Measurements from ENCODE around the gene CPSF4L. TPM values are rescaled to one million over a fixed set of nuclear protein-coding genes. Genes with fewer than 3 reads are reported as not detected.

The CPSF4L gene
- total RNA-seq, 4 donors from 2014 or later: not detected

DNA sequence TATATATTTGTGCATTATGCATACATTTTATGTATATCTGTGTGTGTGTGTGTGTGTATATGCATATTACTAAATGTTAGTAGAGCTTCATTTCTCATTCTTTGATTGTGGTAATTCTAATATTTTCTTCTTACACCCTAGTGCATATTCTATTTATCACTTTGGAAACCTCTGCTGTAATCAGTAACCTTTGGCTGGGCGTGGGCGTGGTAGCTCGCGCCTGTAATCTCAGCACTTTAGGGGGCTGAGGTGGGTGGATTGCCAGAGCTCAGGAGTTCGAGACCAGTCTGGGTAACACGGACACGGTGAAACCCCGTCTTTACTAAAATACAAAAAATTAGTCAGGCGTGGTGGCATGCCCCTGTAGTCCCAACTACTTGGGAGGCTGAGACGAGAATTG is 26.9 kb downstream of the CPSF4L start:
- no peak for TF ChIP-seq POLR2A (IDR thresholded peaks at IDR 0.05)
- no peak for TF ChIP-seq POLR2AphosphoS5 (IDR thresholded peaks at IDR 0.05)
- no peak for TF ChIP-seq EP300 (IDR thresholded peaks at IDR 0.05)
- TF ChIP-seq, protein P1, sequence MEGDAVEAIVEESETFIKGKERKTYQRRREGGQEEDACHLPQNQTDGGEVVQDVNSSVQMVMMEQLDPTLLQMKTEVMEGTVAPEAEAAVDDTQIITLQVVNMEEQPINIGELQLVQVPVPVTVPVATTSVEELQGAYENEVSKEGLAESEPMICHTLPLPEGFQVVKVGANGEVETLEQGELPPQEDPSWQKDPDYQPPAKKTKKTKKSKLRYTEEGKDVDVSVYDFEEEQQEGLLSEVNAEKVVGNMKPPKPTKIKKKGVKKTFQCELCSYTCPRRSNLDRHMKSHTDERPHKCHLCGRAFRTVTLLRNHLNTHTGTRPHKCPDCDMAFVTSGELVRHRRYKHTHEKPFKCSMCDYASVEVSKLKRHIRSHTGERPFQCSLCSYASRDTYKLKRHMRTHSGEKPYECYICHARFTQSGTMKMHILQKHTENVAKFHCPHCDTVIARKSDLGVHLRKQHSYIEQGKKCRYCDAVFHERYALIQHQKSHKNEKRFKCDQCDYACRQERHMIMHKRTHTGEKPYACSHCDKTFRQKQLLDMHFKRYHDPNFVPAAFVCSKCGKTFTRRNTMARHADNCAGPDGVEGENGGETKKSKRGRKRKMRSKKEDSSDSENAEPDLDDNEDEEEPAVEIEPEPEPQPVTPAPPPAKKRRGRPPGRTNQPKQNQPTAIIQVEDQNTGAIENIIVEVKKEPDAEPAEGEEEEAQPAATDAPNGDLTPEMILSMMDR (IDR thresholded peaks at IDR 0.05): no peak
- H3K27ac ChIP-seq: no peak overlapping the region
- no peaks in the 10 kb centered on the region for H3K27me3 ChIP-seq
- H3K9me3 ChIP-seq: no peaks in the 10 kb centered on the region
- 93% methylated on average over 10 of the region's 10 CpGs for whole genome bisulfite sequencing
- no peak overlapping the region for H3K4me3 ChIP-seq
- H3K36me3 ChIP-seq: peaks cover 18% of the 10 kb centered on the region
- no peak for DNase-seq (ENCODE audit: low spot score in 2 of 2)
- peaks cover 30% of the 10 kb centered on the region for H3K4me1 ChIP-seq

DNA sequence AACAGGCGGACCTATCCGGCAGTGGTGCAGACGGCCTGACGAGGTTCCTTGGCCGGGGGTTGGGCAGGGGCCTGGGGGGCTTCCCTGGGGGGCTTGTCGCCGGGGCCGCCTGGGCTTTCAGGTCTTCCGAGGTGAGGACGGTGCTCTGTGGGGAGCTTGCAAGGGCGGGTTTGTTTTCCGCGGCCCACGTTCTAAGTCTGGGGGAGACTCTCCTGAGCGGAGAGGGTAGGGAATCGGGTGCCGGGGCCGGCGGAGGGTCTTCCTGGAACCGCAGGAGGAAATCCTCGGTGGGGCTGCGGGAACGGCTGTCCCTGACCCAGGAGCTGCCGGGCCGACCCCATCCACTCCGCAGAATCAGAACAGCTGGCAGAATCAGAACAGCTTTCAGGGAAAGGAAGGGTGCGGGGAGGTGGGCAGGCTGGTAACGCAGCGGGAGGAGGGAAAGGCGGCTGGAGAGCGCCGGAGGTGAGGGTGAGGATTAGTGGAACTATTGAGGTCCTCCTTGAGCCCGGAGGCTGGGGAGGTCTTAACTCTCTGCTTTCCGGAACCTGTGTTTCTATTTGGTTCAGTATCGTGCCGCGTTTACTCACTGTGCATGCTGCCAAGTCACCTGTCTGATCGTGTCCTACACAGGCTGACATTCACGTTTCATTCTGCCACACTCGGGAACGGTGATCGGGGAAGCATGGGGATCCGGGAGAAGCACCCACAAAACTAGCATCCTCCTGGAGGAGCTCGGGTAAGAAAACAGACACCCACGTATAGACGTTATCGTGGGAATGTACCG is 28.9 kb downstream of the CPSF4L start:
- WGBS: under 1% methylated on average over 42 of the region's 48 CpGs
- Histone ChIP-seq H3K27ac (peak overlapping the region; percentile 88), H3K9me3 (no peaks in the 10 kb centered on the region), H3K36me3 (peaks cover 18% of the 10 kb centered on the region), H3K27me3 (no peaks in the 10 kb centered on the region), H3K4me1 (peaks cover 43% of the 10 kb centered on the region), H3K4me3 (peak overlapping the region; percentile 90)
- peak; percentile 77 to 84 for DNase-seq (ENCODE audit: low spot score in 2 of 2)
- TF ChIP-seq, protein P1 (IDR thresholded peaks at IDR 0.05): no peak
- TF ChIP-seq POLR2A (IDR thresholded peaks at IDR 0.05): no peak
- no peak for TF ChIP-seq EP300 (IDR thresholded peaks at IDR 0.05)
- no peak for TF ChIP-seq POLR2AphosphoS5 (IDR thresholded peaks at IDR 0.05)

DNA sequence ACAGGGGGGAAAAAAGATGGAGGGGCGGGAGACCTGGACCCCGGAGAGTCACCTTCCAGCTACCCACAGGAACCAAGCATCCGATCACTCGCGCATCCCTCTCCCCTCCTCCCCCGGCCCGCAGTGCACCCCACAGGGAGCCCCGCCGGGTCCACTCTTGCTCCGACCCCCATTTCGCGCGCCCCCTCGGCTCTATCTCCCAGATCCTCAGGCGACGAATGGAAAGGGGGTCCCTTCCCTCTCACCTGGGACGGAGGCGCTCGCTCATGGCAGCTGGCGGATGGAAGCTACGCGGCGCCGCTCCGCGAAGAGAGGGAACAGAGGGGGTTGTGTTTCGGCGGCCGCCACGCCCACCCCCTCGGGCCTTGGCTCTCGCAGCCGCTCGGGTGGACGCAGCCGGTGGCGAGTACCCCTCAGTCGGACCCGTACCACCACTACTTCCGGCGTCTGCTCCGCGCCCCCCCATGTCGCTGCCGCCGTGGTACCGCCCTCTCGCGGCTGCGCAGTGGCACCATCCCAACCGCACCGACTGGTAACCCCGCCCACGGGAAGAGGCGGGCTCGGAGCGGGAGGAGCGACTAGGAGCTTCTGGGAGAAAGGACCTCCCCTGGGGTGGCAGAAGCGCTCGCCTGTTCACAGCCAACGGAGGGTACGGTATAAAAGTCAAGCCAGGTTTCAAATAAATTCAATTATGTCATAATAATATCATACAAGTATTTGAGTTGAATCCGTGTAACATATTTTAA is 29.7 kb downstream of the CPSF4L start:
- Histone ChIP-seq H3K27ac (peak overlapping the region; percentile 88), H3K4me1 (peaks cover 49% of the 10 kb centered on the region), H3K36me3 (peaks cover 17% of the 10 kb centered on the region), H3K27me3 (no peaks in the 10 kb centered on the region), H3K9me3 (no peaks in the 10 kb centered on the region), H3K4me3 (peak overlapping the region; percentile 90)
- TF ChIP-seq POLR2AphosphoS5 (IDR thresholded peaks at IDR 0.05): peak in 1 of 3 donors; percentile 38
- TF ChIP-seq POLR2A (IDR thresholded peaks at IDR 0.05): peak in 1 of 2 donors; percentile 67
- no peak for TF ChIP-seq EP300 (IDR thresholded peaks at IDR 0.05)
- TF ChIP-seq, protein P1 (IDR thresholded peaks at IDR 0.05): peak in 1 of 2 donors; percentile 50
- peak; percentile 96 to 97 for DNase-seq (ENCODE audit: low spot score in 2 of 2)
- 0% methylated on average over 18 of the region's 63 CpGs for WGBS

DNA sequence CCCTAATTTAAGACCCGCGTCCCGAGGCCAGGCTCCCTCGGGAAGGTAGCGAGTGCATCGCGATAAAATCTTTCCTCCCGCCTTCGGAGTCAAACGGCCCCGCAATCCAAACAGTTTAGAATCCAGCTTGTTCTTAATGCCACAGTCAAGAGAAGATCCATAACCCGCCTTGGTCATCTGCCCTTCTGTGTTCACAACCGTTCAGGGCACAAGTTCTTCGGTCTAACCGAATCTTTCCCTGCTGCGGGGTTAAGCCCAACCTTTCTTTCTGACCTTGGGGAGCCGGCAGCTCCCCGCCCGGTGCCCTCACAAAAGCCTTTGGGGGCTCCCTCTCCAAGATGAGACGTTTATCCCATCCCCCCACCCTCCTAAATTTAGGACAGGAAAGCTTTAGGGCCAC is 30.3 kb downstream of the CPSF4L start:
- Histone ChIP-seq H3K4me3 (peak overlapping the region; percentile 90), H3K9me3 (no peaks in the 10 kb centered on the region), H3K36me3 (peaks cover 11% of the 10 kb centered on the region), H3K4me1 (peaks cover 55% of the 10 kb centered on the region), H3K27ac (peak overlapping the region; percentile 88), H3K27me3 (no peaks in the 10 kb centered on the region)
- TF ChIP-seq POLR2AphosphoS5 (IDR thresholded peaks at IDR 0.05) (no peak), EP300 (IDR thresholded peaks at IDR 0.05) (no peak)
- no peak for DNase-seq (ENCODE audit: low spot score in 2 of 2)
- WGBS: 1% methylated on average over 20 of the region's 20 CpGs

DNA sequence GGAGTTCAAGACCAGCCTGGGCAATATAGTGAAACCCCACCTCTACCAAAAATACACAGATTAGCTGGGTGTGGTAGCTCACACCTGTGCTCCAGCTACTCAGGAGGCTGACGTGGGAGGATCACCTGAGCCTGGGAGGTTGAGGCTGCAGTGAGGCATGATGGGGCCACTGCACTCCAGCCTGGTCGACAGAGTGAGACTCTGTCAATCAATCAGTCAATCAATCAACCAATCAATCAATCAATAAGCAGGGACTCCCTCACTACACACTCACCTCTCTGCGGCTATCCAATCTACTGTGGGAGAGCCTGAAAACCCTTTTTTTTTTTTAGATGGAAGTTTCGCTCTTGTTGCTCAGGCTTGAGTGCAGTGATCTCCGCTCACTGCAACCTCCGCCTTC is 31.6 kb downstream of the CPSF4L start:
- Histone ChIP-seq H3K27me3 (no peaks in the 10 kb centered on the region), H3K9me3 (no peaks in the 10 kb centered on the region), H3K4me3 (no peak overlapping the region), H3K27ac (no peak overlapping the region), H3K4me1 (peaks cover 58% of the 10 kb centered on the region), H3K36me3 (no peaks in the 10 kb centered on the region)
- TF ChIP-seq POLR2A (IDR thresholded peaks at IDR 0.05): no peak
- no peak for TF ChIP-seq POLR2AphosphoS5 (IDR thresholded peaks at IDR 0.05)
- TF ChIP-seq, protein P1 (IDR thresholded peaks at IDR 0.05): no peak
- TF ChIP-seq EP300 (IDR thresholded peaks at IDR 0.05): no peak
- DNase-seq (ENCODE audit: low spot score in 2 of 2): no peak
- 94% methylated on average over 6 of the region's 6 CpGs for WGBS
